Fibroblast of lung (primary cell): ENCODE measurements around the gene POU4F1. TPM values are rescaled to one million over a fixed set of nuclear protein-coding genes. Genes with fewer than 3 reads are reported as not detected.
A peak's percentile ranks its signal among the peaks of the same experiment; 100 is the strongest.

Experiments
- DNase-seq, 2 donors: peaks; one replicate each; pipeline versions ENCODE4 v3.0.0 to v3.0.0-alpha.2; 2010; ENCODE audit warnings: low read depth in 2 of 2
- H2AFZ ChIP-seq: 2 replicates; pipeline ENCODE4 v1.5.1; 2012; ENCODE audit warnings: low read length, control low read depth, inconsistent platforms
- H3K27ac ChIP-seq: 2 replicates; pipeline ENCODE4 v1.5.1; 2011; ENCODE audit warnings: low read length, control low read depth; ENCODE audit not compliant: insufficient read depth
- H3K27me3 ChIP-seq: 2 replicates; pipeline ENCODE4 v1.5.1; 2011; ENCODE audit warnings: mild to moderate bottlenecking, low read length; ENCODE audit not compliant: control insufficient read depth, insufficient read depth
- H3K36me3 ChIP-seq: 2 replicates; pipeline ENCODE4 v1.5.1; 2011; ENCODE audit warnings: low read length; ENCODE audit not compliant: control insufficient read depth, insufficient read depth
- H3K4me1 ChIP-seq: 2 replicates; pipeline ENCODE4 v1.5.1; 2011; ENCODE audit warnings: low read length; ENCODE audit not compliant: control insufficient read depth, insufficient read depth; ENCODE audit errors: extremely low read depth
- H3K4me2 ChIP-seq: 2 replicates; pipeline ENCODE4 v1.5.1; 2011; ENCODE audit warnings: low read length, control low read depth; ENCODE audit not compliant: insufficient read depth; ENCODE audit errors: extremely low read depth
- H3K4me3 ChIP-seq, 4 experiments: fragments of 200-600 bp in 1 of 4; sonication (generic) in 1 of 4; replicated peaks in 1 of 4; 2 replicates each; pipeline ENCODE4 v1.5.1; 2011 to 2016; ENCODE audit warnings: low read length in 4 of 4, low read depth in 3 of 4, mild to moderate bottlenecking in 3 of 4, control low read depth in 2 of 4, inconsistent platforms in 1 of 4, mixed read lengths in 1 of 4; ENCODE audit not compliant: insufficient read depth in 1 of 4; ENCODE audit errors: control extremely low read depth in 1 of 4
- H3K79me2 ChIP-seq: 2 replicates; pipeline ENCODE4 v1.5.1; 2012; ENCODE audit warnings: mild to moderate bottlenecking, low read length, inconsistent platforms; ENCODE audit not compliant: control insufficient read depth, insufficient read depth
- H3K9ac ChIP-seq: 2 replicates; pipeline ENCODE4 v1.5.1; 2011; ENCODE audit warnings: mild to moderate bottlenecking, low read length, control low read depth; ENCODE audit not compliant: insufficient read depth
- H3K9me3 ChIP-seq: 2 replicates; pipeline ENCODE4 v1.5.1; 2012; ENCODE audit warnings: low read depth, low read length; ENCODE audit not compliant: control insufficient read depth, insufficient read depth
- H4K20me1 ChIP-seq: 2 replicates; pipeline ENCODE4 v1.5.1; 2011; ENCODE audit warnings: low read length; ENCODE audit not compliant: control insufficient read depth, insufficient read depth; ENCODE audit errors: extremely low read depth
- CTCF ChIP-seq, 2 donors: IDR thresholded peaks in 1 of 2; conservative IDR thresholded peaks in 1 of 2; 1 replicate in 1 of 2; 2 replicates in 1 of 2; pipeline ENCODE4 v1.5.1; 2011 to 2012; ENCODE audit warnings: low read length in 2 of 2, control low read depth in 1 of 2, inconsistent platforms in 1 of 2, low read depth in 1 of 2, mild to moderate bottlenecking in 1 of 2
- EZH2 ChIP-seq: IDR thresholded peaks from 2 replicates; pipeline ENCODE4 v1.5.1; 2012; ENCODE audit warnings: low read length, control low read depth, mild to moderate bottlenecking; ENCODE audit errors: missing control alignments
- polyA plus RNA-seq, 2 donors: library from polyadenylated mRNA; depleted of rRNA in 1 of 2; stranded (reverse) in 1 of 2; unstranded in 1 of 2; fragments of >200 nt; gene quantifications; 2 replicates each; pipeline ENCODE4 v1.2.1, GENCODE V29; 2011 to 2012; ENCODE audit warnings: missing spikeins in 1 of 2
- total RNA-seq: library from RNA; depleted of rRNA; stranded (reverse); fragments of >200 nt; gene quantifications from 2 replicates; pipeline ENCODE4 v1.2.1, GENCODE V29; 2014

Gene POU4F1
- total and polyA plus RNA-seq, 2 donors (not counting 1 experiment from before 2014, with no cell fraction given), result not detected

DNA sequence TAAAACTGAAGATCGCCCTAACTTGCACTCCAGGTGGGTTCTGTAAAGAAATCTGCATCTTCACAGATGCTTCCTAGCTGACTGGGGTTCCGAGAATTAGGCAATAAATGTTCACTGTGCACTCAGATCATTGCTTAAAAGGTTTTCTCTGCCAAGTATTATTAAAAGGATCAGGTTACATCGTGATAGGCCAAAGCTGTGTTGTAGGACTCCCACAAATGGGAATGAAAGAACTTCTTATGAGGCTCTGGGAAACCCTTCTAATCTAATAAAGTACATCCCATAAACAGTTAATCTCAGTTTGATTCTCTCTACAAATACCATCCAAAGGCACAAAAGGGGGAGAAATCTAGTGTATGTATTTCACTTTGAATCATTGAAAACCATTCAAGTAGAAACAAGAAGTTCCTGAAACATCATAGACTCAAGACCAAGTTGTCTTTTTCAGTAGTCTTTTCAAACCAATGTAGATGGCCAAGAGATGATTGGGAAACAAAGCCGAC lies 7.1 kb upstream of the POU4F1 start:
- Histone ChIP-seq H2AFZ (no peak overlapping the region), H4K20me1 (no peaks in the 10 kb centered on the region), H3K4me1 (peaks cover 5% of the 10 kb centered on the region), H3K27ac (no peak overlapping the region), H3K79me2 (no peaks in the 10 kb centered on the region), H3K36me3 (no peaks in the 10 kb centered on the region), H3K4me3 (no peak overlapping the region), H3K4me2 (no peak overlapping the region), H3K27me3 (peaks cover 56% of the 10 kb centered on the region), H3K9me3 (no peaks in the 10 kb centered on the region), H3K9ac (no peak overlapping the region)
- DNase-seq, result peak; percentile 4 to 54
- peak; percentile 6 for TF ChIP-seq EZH2
- TF ChIP-seq CTCF (conservative IDR thresholded peaks at IDR 0.05 in 1 of 2, IDR thresholded peaks at IDR 0.05 in 1 of 2; ENCODE audit: low read depth in 1 of 2, low read length in 2 of 2), result no peak

DNA sequence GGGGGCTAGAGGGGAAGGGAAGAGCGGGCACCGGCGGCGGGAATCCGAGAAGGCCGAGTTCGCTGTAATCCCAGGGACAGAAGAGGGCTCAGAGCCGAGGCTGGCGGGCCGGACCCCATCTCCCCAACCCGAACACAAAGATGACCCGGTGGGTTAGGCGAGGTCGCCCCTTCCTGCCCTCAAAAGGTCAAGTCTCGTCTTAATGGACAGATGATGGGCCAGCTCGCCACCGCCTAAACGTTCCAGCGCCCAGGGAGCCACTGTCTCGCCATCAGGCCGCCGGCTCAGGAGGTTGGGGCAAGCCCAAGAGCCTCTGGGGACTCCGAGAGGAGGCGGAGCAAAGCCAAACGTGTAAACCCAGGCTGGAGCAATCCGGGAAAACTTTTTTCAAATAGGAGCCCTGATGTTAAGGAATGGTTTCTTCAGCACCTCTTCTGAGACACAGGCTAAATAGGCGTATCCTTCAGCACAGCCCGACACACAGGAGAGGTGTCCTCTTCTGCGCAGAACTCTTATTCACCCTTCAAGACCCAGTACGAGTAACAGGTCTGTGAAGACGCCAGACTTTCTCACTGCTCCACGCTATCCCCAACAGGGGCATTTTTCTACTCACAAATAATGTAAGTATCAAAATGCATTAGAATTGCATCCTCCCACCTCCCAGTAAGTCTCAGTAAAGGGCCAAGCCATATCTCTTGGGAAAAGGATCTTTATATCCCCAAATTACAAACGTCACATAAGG lies 6.3 kb upstream of the POU4F1 start:
- no peak overlapping the region for H3K9ac ChIP-seq
- no peaks in the 10 kb centered on the region for H3K79me2 ChIP-seq
- H4K20me1 ChIP-seq, result no peaks in the 10 kb centered on the region
- H2AFZ ChIP-seq, result peak overlapping the region; percentile 39
- no peaks in the 10 kb centered on the region for H3K36me3 ChIP-seq
- H3K27me3 ChIP-seq, result peaks cover 64% of the 10 kb centered on the region
- no peak for TF ChIP-seq CTCF (conservative IDR thresholded peaks at IDR 0.05 in 1 of 2, IDR thresholded peaks at IDR 0.05 in 1 of 2; ENCODE audit: low read depth in 1 of 2, low read length in 2 of 2)
- TF ChIP-seq EZH2, result peak; percentile 72
- DNase-seq, result peak in 1 of 2 donors; percentile 6
- H3K4me3 ChIP-seq, result peak overlapping the region; percentile 41 to 62 (median 58)
- no peaks in the 10 kb centered on the region for H3K9me3 ChIP-seq
- no peak overlapping the region for H3K27ac ChIP-seq
- peaks cover 5% of the 10 kb centered on the region for H3K4me1 ChIP-seq
- peak overlapping the region; percentile 87 for H3K4me2 ChIP-seq

- TF ChIP-seq CTCF (conservative IDR thresholded peaks at IDR 0.05 in 1 of 2, IDR thresholded peaks at IDR 0.05 in 1 of 2; ENCODE audit: low read depth in 1 of 2, low read length in 2 of 2) (no peak), EZH2 (peak; percentile 98)
- DNase-seq, result peak in 1 of 2 donors; percentile 4
- H3K27me3 ChIP-seq, result peaks cover 71% of the 10 kb centered on the region
- no peak overlapping the region for H3K27ac ChIP-seq
- H3K4me3 ChIP-seq, result peak overlapping the region; percentile 41 to 62 (median 58)
- no peak overlapping the region for H2AFZ ChIP-seq
- no peaks in the 10 kb centered on the region for H3K36me3 ChIP-seq
- H4K20me1 ChIP-seq, result no peaks in the 10 kb centered on the region
- no peaks in the 10 kb centered on the region for H3K79me2 ChIP-seq
- peak overlapping the region; percentile 87 for H3K4me2 ChIP-seq
- H3K9me3 ChIP-seq, result no peaks in the 10 kb centered on the region
- H3K4me1 ChIP-seq, result peaks cover 5% of the 10 kb centered on the region
- no peak overlapping the region for H3K9ac ChIP-seq
These were observed 5.5 kb upstream of the POU4F1 start for GRCh38 chr13:78608688-78609463.
